GM21786 (cell line): ENCODE results near the gene HOXA9.

ENCODE experiments used
- ATAC-seq: cut with Tn5 transposase; IDR thresholded peaks from one replicate; pipeline ENCODE4 v1.9.1; 2021; ENCODE audit not compliant: unreplicated experiment

The HOXA9 gene

GRCh38 chr7:27129729-27130539 is 35.4 kb downstream of the HOXA9 start:
- ATAC-seq = no peak

GRCh38 chr7:27128776-27129728 is 36.3 kb downstream of the HOXA9 start:
- ATAC-seq = no peak

- no peak for ATAC-seq
Observed at GRCh38 chr7:27128034-27128433, 37.3 kb downstream of the HOXA9 start.

GRCh38 chr7:27126596-27127327 is 38.6 kb downstream of the HOXA9 start:
- no peak for ATAC-seq

- no peak for ATAC-seq
Observed at GRCh38 chr7:27125986-27126394, 39.3 kb downstream of the HOXA9 start.

GRCh38 chr7:27124902-27125689 is 40.2 kb downstream of the HOXA9 start:
- no peak for ATAC-seq

GRCh38 chr7:27124096-27124901 is 41.0 kb downstream of the HOXA9 start:
- ATAC-seq = no peak

GRCh38 chr7:27123477-27124053 is 41.8 kb downstream of the HOXA9 start:
- no peak for ATAC-seq

- no peak for ATAC-seq
Observed at GRCh38 chr7:27123007-27123476, 42.3 kb downstream of the HOXA9 start.

GRCh38 chr7:27122077-27122910 is 43.0 kb downstream of the HOXA9 start:
- no peak for ATAC-seq

GRCh38 chr7:27121684-27122076 is 43.7 kb downstream of the HOXA9 start:
- ATAC-seq = no peak

- no peak for ATAC-seq
Observed at GRCh38 chr7:27119412-27119911, 45.9 kb downstream of the HOXA9 start.

GRCh38 chr7:27118580-27118979 is 46.8 kb downstream of the HOXA9 start:
- no peak for ATAC-seq

- no peak for ATAC-seq
Observed at GRCh38 chr7:27117887-27118491, 47.3 kb downstream of the HOXA9 start.

- ATAC-seq = no peak
Observed at GRCh38 chr7:27116962-27117886, 48.1 kb downstream of the HOXA9 start.
